ENCODE measurements around the gene UTP3. TPM values are rescaled to one million over a fixed set of nuclear protein-coding genes. Genes with fewer than 3 reads are reported as not detected.
"Not testable (repeated sequence)": the region's sequence is repeated elsewhere in the genome, so short reads cannot be mapped to it uniquely, and the experiment has no call there.

Gene UTP3
- total RNA-seq, 1 donor from 2014 or later: 46.3 TPM

DNA sequence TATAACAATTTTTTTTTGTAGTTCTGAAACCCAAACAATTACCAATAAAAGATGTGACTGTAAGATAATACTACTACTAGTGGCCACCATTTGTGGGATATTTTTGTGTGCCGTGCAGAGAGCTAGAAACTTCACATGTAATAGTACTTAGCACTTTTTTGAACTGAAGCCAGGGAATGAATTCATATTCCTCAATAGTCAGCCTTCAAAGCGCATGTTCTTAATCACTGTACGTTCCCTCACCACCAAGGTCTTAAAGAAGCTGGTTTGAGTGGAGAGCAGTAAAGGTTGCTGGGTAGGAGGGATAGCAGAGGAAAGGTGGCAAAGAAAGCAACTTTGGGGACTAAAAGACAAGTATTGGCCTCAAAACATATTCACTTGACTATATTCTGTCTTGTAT is 23.8 kb downstream of the UTP3 start:
- no peak overlapping the region for H3K4me3 Mint-ChIP-seq (ENCODE audit: low read depth)
- DNase-seq (ENCODE audit: low spot score): no peak
- peaks cover 36% of the 10 kb centered on the region for H3K4me1 Mint-ChIP-seq (ENCODE audit: low read depth)
- no peaks in the 10 kb centered on the region for H3K9me3 Mint-ChIP-seq
- H3K27ac Mint-ChIP-seq: no peak overlapping the region
- H3K36me3 Mint-ChIP-seq (ENCODE audit: low read depth): no peaks in the 10 kb centered on the region
- no peaks in the 10 kb centered on the region for H3K27me3 Mint-ChIP-seq (ENCODE audit: low read depth)
- intact Hi-C loops (cut with micrococcal nuclease): no loop called here

DNA sequence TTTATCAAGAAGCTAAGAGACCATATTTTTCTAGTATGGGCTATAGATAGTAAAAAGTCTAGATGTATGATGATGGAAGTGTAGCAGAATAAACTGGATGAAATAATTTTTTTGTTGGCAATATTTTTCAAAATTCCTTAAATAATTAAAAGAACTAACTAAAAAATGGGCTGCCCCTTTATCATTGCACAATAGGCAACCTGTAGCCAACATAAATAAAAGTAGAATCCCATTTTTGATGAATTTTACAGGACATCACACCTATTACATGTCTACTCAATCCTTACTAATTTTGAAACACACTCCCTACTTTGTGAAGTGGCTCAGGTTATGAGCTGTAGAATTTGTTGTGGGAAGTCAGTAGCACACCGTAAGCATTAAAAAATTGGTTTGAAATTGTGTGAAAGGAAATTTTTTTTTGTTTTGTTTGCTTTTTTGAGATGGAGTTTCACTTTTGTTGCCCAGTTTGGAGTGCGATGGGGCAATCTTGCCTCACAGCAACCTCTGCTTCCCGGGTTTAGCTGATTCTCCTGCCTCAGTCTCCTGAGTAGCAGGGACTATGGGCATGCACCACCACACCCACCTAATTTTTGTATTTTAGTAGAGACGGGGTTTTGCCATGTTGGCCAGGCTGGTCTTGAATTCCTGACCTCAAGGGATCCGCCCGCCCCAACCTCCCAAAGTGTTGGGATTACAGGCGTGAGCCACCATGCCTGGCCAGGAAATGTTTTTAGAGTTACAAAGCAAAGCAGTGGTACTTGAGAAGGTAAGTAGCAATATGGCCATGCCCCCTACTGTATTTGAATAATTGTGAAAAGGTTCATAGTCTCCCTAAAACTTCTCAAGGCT is 24.5 kb downstream of the UTP3 start:
- H3K27me3 Mint-ChIP-seq (ENCODE audit: low read depth): no peaks in the 10 kb centered on the region
- H3K4me3 Mint-ChIP-seq (ENCODE audit: low read depth): no peak overlapping the region
- H3K36me3 Mint-ChIP-seq (ENCODE audit: low read depth): no peaks in the 10 kb centered on the region
- intact Hi-C loops (cut with micrococcal nuclease): no loop called here
- DNase-seq (ENCODE audit: low spot score): no peak
- H3K27ac Mint-ChIP-seq: no peak overlapping the region
- H3K9me3 Mint-ChIP-seq: no peaks in the 10 kb centered on the region
- peaks cover 40% of the 10 kb centered on the region for H3K4me1 Mint-ChIP-seq (ENCODE audit: low read depth)

DNA sequence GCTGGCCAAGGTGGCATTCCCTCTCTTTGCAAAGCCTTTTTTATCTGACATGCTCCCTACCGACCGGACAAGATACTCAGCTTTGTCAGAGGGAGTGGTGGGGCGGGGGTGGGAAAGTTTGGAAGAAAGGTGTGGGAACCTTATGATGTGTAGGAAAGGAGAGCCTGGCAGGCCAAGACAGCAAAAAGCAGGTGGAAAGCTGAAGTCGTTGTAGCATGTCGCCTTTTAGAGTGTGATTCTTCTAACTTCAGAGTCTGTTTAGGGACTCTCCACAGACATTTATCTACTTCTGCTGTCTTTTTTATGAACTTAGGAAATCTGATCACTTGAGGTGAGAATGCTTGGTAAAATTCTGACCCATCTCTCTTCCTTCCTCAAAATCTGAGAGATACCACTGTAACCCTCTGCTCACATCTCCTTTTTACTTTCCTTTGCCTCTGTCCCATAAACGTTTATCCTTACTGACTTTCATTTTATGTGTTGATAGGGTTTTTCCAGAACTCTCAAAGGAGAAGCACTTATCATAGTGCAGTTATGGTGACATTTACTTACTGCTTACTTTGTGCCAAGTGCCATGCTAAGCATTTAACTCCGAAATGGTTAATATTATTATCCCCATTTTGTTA is 25.2 kb downstream of the UTP3 start:
- Mint-ChIP-seq H3K9me3 (no peaks in the 10 kb centered on the region), H3K4me3 (ENCODE audit: low read depth) (no peak overlapping the region), H3K27ac (no peak overlapping the region), H3K27me3 (ENCODE audit: low read depth) (no peaks in the 10 kb centered on the region), H3K36me3 (ENCODE audit: low read depth) (no peaks in the 10 kb centered on the region), H3K4me1 (ENCODE audit: low read depth) (peaks cover 40% of the 10 kb centered on the region)
- DNase-seq (ENCODE audit: low spot score): no peak
- intact Hi-C loops (cut with micrococcal nuclease): no loop called here

DNA sequence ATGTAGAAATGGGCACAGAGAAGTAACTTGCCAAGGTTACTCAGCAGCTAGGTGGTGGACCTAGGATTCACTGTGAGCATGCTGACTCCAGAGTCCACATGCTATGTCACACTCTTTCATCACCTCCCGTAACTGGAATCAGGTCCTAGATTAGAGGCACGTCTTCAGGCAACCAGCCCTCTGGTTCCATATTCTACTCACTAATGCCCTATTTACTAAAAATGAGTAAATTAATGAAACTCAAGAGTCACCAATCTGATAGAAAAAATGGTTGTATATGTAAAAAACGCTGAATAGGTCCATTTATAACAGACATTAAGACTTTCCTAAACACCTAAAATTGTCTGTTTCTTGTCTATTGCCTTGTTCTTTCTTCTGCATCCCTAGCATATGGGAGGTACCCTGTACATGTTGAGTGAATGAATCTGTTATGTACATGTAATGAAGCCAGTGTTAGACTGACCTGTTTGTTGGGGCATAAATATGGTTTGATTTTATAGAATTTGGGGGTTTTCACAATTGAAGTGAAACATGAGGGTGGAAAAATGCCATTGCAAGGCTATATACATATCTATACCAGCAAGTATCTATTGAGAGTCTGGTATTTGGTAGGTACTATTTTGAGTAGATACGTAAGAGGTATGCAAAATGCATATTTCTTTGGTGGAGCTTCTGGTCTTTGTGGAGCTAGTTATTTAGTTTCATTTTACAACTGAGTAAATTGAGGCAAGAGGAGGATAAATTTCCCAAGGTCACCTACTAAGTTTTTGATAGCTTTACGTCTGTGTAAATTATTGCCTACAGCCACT is 26.0 kb downstream of the UTP3 start:
- H3K9me3 Mint-ChIP-seq: no peaks in the 10 kb centered on the region
- H3K4me3 Mint-ChIP-seq (ENCODE audit: low read depth): no peak overlapping the region
- H3K27me3 Mint-ChIP-seq (ENCODE audit: low read depth): no peaks in the 10 kb centered on the region
- intact Hi-C loops (cut with micrococcal nuclease): no loop called here
- H3K36me3 Mint-ChIP-seq (ENCODE audit: low read depth): no peaks in the 10 kb centered on the region
- no peak overlapping the region for H3K27ac Mint-ChIP-seq
- peaks cover 38% of the 10 kb centered on the region for H3K4me1 Mint-ChIP-seq (ENCODE audit: low read depth)
- no peak for DNase-seq (ENCODE audit: low spot score)

DNA sequence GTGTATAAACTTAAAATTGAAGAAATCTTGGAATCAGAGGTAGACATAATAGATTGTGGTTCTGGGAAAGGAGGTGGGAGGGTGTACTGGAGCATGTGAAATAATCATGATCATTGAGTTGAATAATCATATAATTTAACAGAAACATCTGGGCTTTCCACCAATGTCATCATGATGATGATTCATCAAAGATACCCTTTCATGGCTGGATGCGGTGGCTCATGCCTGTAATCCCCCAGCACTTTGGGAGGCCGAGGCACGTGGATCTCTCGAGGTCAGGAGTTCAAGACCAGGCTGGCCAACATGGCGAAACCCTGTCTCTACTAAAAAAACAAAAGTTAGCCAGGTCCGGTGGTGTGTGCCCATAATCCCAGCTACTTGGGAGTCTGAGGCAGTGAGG is 26.8 kb downstream of the UTP3 start:
- Mint-ChIP-seq H3K36me3 (ENCODE audit: low read depth) (no peaks in the 10 kb centered on the region), H3K9me3 (no peaks in the 10 kb centered on the region), H3K4me1 (ENCODE audit: low read depth) (peaks cover 31% of the 10 kb centered on the region), H3K4me3 (ENCODE audit: low read depth) (no peak overlapping the region), H3K27me3 (ENCODE audit: low read depth) (no peaks in the 10 kb centered on the region), H3K27ac (no peak overlapping the region)
- no peak for DNase-seq (ENCODE audit: low spot score)
- intact Hi-C loops (cut with micrococcal nuclease): no loop called here

DNA sequence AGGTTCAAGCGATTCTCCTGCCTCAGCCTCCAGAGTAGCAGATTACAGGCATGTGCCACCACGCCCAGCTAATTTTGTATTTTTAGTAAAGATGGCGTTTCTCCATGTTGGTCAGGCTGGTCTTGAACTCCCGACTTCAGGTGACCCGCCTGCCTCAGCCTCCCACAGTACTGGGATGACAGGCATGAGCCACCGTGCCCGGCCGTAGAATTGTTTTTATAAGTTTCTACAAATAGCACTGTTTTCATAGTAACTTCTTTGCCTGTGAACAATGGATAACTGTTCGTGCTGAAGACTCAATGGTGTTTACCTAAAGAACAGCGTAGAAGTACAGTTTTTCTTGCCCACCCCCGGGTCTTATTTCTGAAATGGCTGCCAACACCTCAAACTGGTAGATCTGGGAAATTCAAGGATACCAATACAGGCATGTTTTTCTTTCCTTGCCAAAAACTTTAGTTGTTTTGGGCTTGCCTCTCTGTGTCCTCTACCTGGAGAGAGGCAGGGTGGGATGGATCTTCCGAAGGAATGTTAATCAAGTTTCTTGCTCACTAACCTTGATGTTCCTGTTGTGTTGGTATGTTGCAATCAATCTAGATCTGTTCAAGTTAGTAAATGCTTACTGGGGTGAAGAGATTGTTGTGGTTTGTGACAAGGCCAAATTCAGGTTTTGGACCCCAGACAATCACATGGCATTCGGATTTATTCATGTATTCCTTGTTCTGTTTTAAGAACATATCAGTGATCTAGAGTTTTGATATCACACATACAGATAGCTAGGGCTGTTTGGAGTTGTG is 30.7 kb downstream of the UTP3 start:
- Mint-ChIP-seq H3K27ac (no peak overlapping the region), H3K9me3 (no peaks in the 10 kb centered on the region), H3K27me3 (ENCODE audit: low read depth) (no peaks in the 10 kb centered on the region), H3K36me3 (ENCODE audit: low read depth) (no peaks in the 10 kb centered on the region), H3K4me3 (ENCODE audit: low read depth) (no peak overlapping the region), H3K4me1 (ENCODE audit: low read depth) (peaks cover 34% of the 10 kb centered on the region)
- intact Hi-C loops (cut with micrococcal nuclease): no loop called here
- no peak for DNase-seq (ENCODE audit: low spot score)

DNA sequence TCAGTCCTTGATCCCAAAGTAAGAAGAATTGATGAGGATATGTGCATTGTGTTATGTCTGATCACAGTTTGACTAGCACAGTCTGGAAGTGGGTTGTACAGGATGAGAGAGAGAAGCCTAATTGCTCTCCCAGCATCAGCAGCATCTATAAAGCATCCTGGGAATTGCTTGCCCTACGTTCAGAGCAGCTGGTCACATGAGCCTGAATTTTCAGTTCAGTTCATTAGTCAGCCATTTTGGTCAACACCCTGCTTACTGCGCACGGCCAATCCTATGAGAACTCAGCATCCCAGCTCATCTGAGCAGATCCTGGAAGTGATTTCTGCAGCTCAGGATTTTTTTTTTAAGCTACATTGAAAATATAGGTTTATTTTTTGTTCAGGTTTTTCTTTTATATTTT is 33.4 kb downstream of the UTP3 start, which contains the start of gene RUFY3:
Gene RUFY3, plus strand, starts transcription at position 218 of the 400 bp plus-strand sequence. CDS start 610 bp downstream, outside the sequence.
- H3K4me1 Mint-ChIP-seq (ENCODE audit: low read depth): peaks cover 21% of the 10 kb centered on the region
- intact Hi-C loops (cut with micrococcal nuclease): no loop called here

DNA sequence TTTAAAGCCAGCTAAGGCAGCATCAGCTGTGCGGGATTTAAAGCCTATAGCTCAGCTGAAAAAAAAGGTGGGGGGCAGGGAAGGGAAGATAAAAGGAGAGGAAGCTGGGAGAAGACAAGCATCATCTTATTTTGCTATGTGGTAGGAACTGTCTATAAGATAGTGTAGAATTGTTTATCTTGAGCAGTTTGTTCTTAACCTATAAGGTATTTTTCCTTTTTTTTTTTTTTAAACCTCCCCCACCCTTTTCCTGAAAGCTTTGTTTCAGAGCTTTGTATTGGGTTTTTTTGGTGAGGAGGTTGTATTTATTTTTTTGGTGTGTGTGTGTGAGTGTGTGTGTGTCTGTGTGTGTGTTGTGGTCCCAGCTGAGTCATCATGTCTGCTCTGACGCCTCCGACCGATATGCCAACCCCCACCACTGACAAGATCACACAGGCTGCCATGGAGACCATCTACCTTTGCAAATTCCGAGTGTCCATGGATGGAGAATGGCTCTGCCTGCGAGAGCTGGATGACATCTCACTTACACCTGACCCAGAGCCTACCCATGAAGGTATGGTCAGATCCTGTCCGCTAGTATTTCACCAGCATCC is 34.0 kb downstream of the UTP3 start:
- H3K27me3 Mint-ChIP-seq (ENCODE audit: low read depth): no peaks in the 10 kb centered on the region
- intact Hi-C loops (cut with micrococcal nuclease): no loop called here
- H3K4me1 Mint-ChIP-seq (ENCODE audit: low read depth): peaks cover 20% of the 10 kb centered on the region
- H3K9me3 Mint-ChIP-seq: no peaks in the 10 kb centered on the region
- H3K4me3 Mint-ChIP-seq (ENCODE audit: low read depth): no peak overlapping the region
- H3K27ac Mint-ChIP-seq: no peak overlapping the region
- DNase-seq (ENCODE audit: low spot score): no peak
- H3K36me3 Mint-ChIP-seq (ENCODE audit: low read depth): no peaks in the 10 kb centered on the region

More for the DNA sequence above, 33.4 kb downstream of the UTP3 start, which contains the start of gene RUFY3:
- Mint-ChIP-seq H3K9me3 (no peaks in the 10 kb centered on the region), H3K36me3 (ENCODE audit: low read depth) (no peaks in the 10 kb centered on the region), H3K27me3 (ENCODE audit: low read depth) (no peaks in the 10 kb centered on the region), H3K27ac (no peak within 1 kb of the TSS), H3K4me3 (ENCODE audit: low read depth) (no peak within 1 kb of the TSS)
- no peak for DNase-seq (ENCODE audit: low spot score)

DNA sequence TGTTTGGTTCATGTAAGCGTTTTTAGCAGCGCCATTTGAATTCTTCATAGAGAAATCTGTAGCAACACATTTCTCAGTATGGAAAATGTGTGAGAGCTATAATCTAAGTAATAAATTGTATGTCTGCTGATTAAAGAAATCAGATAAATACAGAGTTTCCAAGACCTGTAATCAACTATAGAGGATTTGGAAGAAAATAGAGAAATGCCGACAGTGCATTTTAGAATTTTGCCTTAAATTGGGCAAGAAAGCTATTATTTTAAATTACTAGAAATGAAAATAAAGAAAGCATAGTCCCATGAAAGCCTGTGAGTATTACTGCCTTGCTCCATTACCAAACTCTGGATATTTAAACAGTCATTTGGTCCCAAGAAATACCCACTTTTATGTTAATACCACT is 36.1 kb downstream of the UTP3 start:
- Mint-ChIP-seq H3K9me3 (no peaks in the 10 kb centered on the region), H3K36me3 (ENCODE audit: low read depth) (no peaks in the 10 kb centered on the region), H3K4me3 (ENCODE audit: low read depth) (no peak overlapping the region), H3K4me1 (ENCODE audit: low read depth) (peaks cover 18% of the 10 kb centered on the region), H3K27ac (no peak overlapping the region), H3K27me3 (ENCODE audit: low read depth) (no peaks in the 10 kb centered on the region)
- DNase-seq (ENCODE audit: low spot score): no peak
- intact Hi-C loops (cut with micrococcal nuclease): no loop called here

DNA sequence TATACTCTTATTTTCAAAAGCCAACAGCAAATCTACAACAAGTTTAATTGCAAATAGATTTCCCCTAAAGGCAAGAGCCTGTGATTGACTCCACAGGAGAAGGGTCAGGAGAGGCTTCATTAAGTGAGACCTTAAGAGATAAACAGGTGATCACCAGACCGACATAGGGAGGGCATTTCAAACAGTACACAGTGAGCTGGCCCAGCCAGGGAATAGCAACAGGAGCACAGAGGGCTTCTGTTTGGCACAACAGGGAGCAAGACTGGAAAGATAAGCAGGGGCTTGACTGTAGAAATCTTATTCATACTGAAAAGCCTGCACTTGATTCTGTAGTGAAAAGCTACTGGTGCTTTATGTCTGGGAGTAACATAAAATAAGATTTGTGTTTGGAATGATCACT is 37.3 kb downstream of the UTP3 start:
- intact Hi-C loops (cut with micrococcal nuclease): no loop called here
- Mint-ChIP-seq H3K4me1 (ENCODE audit: low read depth) (peaks cover 18% of the 10 kb centered on the region), H3K9me3 (no peaks in the 10 kb centered on the region), H3K27me3 (ENCODE audit: low read depth) (no peaks in the 10 kb centered on the region), H3K27ac (no peak overlapping the region), H3K4me3 (ENCODE audit: low read depth) (no peak overlapping the region), H3K36me3 (ENCODE audit: low read depth) (no peaks in the 10 kb centered on the region)
- no peak for DNase-seq (ENCODE audit: low spot score)

DNA sequence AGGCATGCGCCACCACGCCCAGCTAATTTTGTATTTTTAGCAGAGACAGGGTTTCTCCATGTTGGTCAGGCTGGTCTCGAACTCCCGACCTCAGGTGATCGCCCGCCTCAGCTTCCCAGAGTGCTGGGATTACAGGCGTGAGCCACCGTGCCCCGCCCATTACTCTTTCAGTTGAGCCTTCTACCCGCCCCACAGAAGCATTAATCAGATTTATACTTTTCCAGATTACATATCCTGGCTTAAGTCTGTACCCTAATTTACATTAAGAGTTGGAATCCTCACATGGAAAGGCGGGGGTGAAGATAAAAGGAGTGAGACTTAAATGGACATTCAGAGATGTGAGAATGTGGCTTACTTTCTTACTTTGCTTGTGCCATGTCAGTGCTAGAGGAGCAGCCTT is 38.2 kb downstream of the UTP3 start:
- intact Hi-C loops (cut with micrococcal nuclease); DNase-seq (ENCODE audit: low spot score); H3K27ac Mint-ChIP-seq; H3K36me3 Mint-ChIP-seq (ENCODE audit: low read depth); H3K9me3 Mint-ChIP-seq; H3K4me3 Mint-ChIP-seq (ENCODE audit: low read depth); H3K27me3 Mint-ChIP-seq (ENCODE audit: low read depth): not testable (repeated sequence)
- peaks cover 18% of the 10 kb centered on the region for H3K4me1 Mint-ChIP-seq (ENCODE audit: low read depth)

DNA sequence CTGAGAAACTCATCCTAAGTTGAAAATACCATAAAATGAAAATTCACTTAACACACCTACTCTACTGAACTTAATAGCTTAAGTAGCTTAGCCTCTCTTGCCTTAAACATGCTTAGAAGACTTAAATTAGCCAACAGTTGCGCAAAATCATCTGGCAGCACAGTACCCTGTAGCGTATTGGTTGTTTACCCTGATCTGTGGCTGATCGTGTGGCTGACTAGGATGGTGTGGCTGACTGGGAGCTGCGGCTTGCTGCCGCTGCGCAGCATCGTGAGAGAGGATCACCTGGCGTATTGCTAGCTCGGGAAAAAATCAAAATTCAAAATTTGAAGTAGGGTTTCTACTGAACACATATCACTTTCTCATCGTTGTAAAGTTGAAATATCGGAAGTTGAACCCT is 39.8 kb downstream of the UTP3 start:
- no peaks in the 10 kb centered on the region for H3K36me3 Mint-ChIP-seq (ENCODE audit: low read depth)
- no peaks in the 10 kb centered on the region for H3K27me3 Mint-ChIP-seq (ENCODE audit: low read depth)
- H3K4me1 Mint-ChIP-seq (ENCODE audit: low read depth): peaks cover 8% of the 10 kb centered on the region
- H3K9me3 Mint-ChIP-seq: no peaks in the 10 kb centered on the region
- H3K4me3 Mint-ChIP-seq (ENCODE audit: low read depth): no peak overlapping the region
- no peak overlapping the region for H3K27ac Mint-ChIP-seq
- DNase-seq (ENCODE audit: low spot score): no peak
- intact Hi-C loops (cut with micrococcal nuclease): no loop called here

Measured in activated T-helper 2 cell treated with anti-CD3 and anti-CD28 coated beads, Interferon-gamma antibody, Interleukin-2, Interleukin-4, amounts not matched to agents 10 μg/mL and 5 μg/mL and 100 μg/mL, durations not matched to agents 14 hours and 24 hours and 36 hours (primary cell).